LHCN-M2 (cell line): ENCODE measurements around the gene FXYD4. TPM values are rescaled to one million over a fixed set of nuclear protein-coding genes. Genes with fewer than 3 reads are reported as not detected.
"Not testable (repeated sequence)": the region's sequence is repeated elsewhere in the genome, so short reads cannot be mapped to it uniquely, and the experiment has no call there.

Experiments used
- DNase-seq: peaks from one replicate; pipeline ENCODE4 v3.0.0-alpha.2; 2012; ENCODE audit warnings: low read depth
- polyA plus RNA-seq: library from polyadenylated mRNA; unstranded; fragments of >200 nt; gene quantifications from one replicate; pipeline ENCODE4 v1.2.1, GENCODE V29; 2012; ENCODE audit warnings: missing spikeins
- total RNA-seq: library from RNA; depleted of rRNA; stranded (reverse); fragments of >200 nt; gene quantifications from 2 replicates; pipeline ENCODE4 v1.2.3, GENCODE V29; 2014; rRNA removed

The FXYD4 gene
- not detected in 2 replicates for total RNA-seq
- not detected for polyA plus RNA-seq

- no peak for DNase-seq
These were observed at the start of gene FXYD4 for GRCh38 chr10:43371418-43371817. TSS of gene FXYD4 (plus strand) at chr10:43371636. CDS start at chr10:43373747, 2,111 bp downstream.

- DNase-seq = no peak
These were observed 49.1 kb upstream of the FXYD4 start for GRCh38 chr10:43322331-43322730.

- DNase-seq = peak; percentile 20
These were observed 48.7 kb upstream of the FXYD4 start for GRCh38 chr10:43322769-43323168.

- no peak for DNase-seq
These were observed 48.2 kb upstream of the FXYD4 start for GRCh38 chr10:43323245-43323644.

- no peak for DNase-seq
These were observed 46.6 kb upstream of the FXYD4 start for GRCh38 chr10:43324876-43325275.

- no peak for DNase-seq
These were observed 44.3 kb upstream of the FXYD4 start for GRCh38 chr10:43327171-43327570.

GRCh38 chr10:43327986-43328385, 43.5 kb upstream of the FXYD4 start:
- no peak for DNase-seq

- not testable (repeated sequence) for DNase-seq
These were observed 42.6 kb upstream of the FXYD4 start for GRCh38 chr10:43328810-43329209.

GRCh38 chr10:43329246-43329885, 42.1 kb upstream of the FXYD4 start:
- DNase-seq = not testable (repeated sequence)

GRCh38 chr10:43330049-43330823, 41.2 kb upstream of the FXYD4 start:
- not testable (repeated sequence) for DNase-seq

GRCh38 chr10:43330824-43331127, 40.7 kb upstream of the FXYD4 start:
- not testable (repeated sequence) for DNase-seq

GRCh38 chr10:43333653-43334052, 37.8 kb upstream of the FXYD4 start:
- no peak for DNase-seq

- DNase-seq = no peak
These were observed 35.4 kb upstream of the FXYD4 start for GRCh38 chr10:43336061-43336460.

GRCh38 chr10:43336641-43337318, 34.7 kb upstream of the FXYD4 start:
- no peak for DNase-seq

- not testable (repeated sequence) for DNase-seq
These were observed 33.9 kb upstream of the FXYD4 start for GRCh38 chr10:43337536-43337935.

- no peak for DNase-seq
These were observed 33.3 kb upstream of the FXYD4 start for GRCh38 chr10:43338117-43338516.

GRCh38 chr10:43339136-43339535, 32.3 kb upstream of the FXYD4 start:
- no peak for DNase-seq

GRCh38 chr10:43340101-43340500, 31.3 kb upstream of the FXYD4 start:
- no peak for DNase-seq

GRCh38 chr10:43340619-43341018, 30.8 kb upstream of the FXYD4 start:
- no peak for DNase-seq

GRCh38 chr10:43341450-43341849, 30.0 kb upstream of the FXYD4 start:
- no peak for DNase-seq

- DNase-seq = no peak
These were observed 28.9 kb upstream of the FXYD4 start for GRCh38 chr10:43342279-43343125.

GRCh38 chr10:43343126-43343525, 28.3 kb upstream of the FXYD4 start:
- no peak for DNase-seq
